ENCODE data around the gene PSMA6.

Gene PSMA6

DNA sequence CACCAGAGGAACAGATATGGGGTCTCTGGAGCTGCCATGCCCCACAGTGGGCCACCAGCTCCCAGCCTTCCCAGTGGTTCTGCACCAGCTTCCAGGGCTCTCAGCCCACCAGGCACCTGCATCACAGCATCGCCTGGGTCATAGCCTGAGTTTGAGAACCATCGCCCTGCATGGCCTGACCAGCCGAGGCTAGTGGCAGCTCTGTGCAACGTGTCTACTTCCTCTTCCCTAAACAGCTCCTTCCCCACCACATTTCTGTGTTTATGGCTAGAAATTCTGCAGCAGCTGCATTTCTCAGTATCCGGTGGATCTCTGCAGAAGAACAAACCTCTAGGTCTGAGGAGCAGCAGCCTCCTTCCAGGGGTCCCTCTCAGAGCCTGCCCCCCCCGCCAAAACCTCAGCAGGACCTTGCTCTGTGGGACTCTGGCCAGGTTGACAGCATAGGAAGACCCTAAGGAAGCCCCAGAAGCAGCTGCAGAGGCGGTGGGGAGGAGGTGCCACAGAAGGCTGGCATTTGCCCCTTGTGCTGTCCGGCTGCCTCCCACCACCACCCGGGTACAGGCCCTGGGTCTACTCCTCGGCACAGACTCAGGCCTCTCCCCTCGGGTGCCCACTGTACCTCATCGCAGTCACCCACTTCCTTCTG, 47.7 kb downstream of the PSMA6 start:
- TF ChIP-seq, protein P1, sequence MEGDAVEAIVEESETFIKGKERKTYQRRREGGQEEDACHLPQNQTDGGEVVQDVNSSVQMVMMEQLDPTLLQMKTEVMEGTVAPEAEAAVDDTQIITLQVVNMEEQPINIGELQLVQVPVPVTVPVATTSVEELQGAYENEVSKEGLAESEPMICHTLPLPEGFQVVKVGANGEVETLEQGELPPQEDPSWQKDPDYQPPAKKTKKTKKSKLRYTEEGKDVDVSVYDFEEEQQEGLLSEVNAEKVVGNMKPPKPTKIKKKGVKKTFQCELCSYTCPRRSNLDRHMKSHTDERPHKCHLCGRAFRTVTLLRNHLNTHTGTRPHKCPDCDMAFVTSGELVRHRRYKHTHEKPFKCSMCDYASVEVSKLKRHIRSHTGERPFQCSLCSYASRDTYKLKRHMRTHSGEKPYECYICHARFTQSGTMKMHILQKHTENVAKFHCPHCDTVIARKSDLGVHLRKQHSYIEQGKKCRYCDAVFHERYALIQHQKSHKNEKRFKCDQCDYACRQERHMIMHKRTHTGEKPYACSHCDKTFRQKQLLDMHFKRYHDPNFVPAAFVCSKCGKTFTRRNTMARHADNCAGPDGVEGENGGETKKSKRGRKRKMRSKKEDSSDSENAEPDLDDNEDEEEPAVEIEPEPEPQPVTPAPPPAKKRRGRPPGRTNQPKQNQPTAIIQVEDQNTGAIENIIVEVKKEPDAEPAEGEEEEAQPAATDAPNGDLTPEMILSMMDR (IDR thresholded peaks at IDR 0.05; ENCODE audit: control extremely low read depth, extremely low read depth, low read depth, missing control alignments), result no peak
- DNase-seq (ENCODE audit: extremely low spot score), result peak; percentile 60
- POLR2A ChIA-PET, result interaction anchor here (0.9 to 1.6 kb wide), 2 partner anchors 62 to 64 kb away, joined by 3 to 8 read pairs; partner anchors contain the start of gene NFKBIA
- CTCF ChIA-PET, result interaction anchor here (0.9 to 1.5 kb wide), 7 partner anchors 10 to 199 kb away, joined by 3 to 6 read pairs (median 4); no protein-coding TSS in a partner anchor

DNA sequence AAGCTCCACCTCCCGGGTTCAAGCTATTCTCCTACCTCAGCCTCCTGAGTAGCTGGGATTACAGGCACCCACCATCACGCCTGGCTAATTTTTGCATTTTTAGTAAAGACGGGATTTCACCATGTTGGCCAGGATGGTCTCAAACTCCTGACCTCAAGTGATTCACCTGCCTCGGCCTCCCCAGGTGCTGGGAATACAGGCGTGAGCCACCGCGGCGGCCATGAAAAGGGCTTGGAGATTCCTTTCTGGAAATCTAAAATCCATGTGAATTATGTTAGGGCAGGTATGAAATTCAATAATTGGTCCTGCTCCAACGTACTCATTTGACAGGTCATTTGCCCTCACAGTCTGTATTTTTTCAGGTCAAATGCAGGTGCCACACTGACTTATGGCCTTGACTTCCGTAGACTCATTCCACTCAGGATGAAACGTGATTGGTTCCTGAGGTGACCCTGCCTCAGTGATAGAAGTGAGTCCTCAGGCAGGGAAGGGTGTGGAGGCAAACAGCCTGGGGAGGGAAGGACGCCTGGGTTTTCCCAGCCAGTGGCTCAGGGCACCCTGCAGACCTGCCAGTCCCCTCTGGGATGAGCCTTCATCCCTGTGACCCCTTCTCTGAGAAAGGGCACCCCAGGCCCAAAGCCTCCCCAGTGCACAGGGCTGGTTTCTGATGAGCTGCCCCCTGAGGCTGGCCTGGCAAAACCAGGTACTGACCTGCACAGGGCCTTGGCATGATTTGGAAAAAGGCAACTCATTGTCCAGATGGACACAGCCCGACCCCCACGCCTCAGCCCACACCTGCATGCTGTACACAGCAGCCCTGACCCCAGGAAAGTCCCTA, 48.7 kb downstream of the PSMA6 start:
- ChIA-PET POLR2A (interaction anchor here (1.6 kb wide), 1 partner anchor 63 kb away, joined by 8 read pairs; the partner anchor contains the start of gene NFKBIA), CTCF (interaction anchor here (1.2 to 1.5 kb wide), 2 partner anchors 8 to 11 kb away, joined by 3 to 6 read pairs; no protein-coding TSS in a partner anchor)

DNA sequence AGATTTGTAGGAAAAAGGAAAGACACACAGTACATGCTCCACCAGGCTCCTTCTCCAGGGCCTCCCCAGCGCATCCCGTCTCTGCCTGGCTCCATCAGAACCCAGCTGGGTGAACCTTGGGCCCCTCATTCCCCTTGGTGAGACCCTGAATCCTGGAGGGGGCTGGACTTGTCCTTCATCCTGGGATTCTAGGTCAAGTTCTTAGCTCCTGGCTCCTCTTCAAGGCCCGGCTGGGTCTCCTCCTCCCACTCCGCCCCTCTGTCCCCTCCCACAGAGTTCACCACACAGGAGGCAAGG, 49.2 kb downstream of the PSMA6 start:
- peak; percentile 17 for DNase-seq (ENCODE audit: extremely low spot score)
- TF ChIP-seq, protein P1 (IDR thresholded peaks at IDR 0.05; ENCODE audit: control extremely low read depth, extremely low read depth, low read depth, missing control alignments), result no peak
- POLR2A ChIA-PET, result no interaction called here
- CTCF ChIA-PET, result interaction anchor here (1.2 kb wide), 1 partner anchor 9 kb away, joined by 3 read pairs; no protein-coding TSS in a partner anchor

More for the DNA sequence above, 48.7 kb downstream of the PSMA6 start:
- no peak for DNase-seq (ENCODE audit: extremely low spot score)
- TF ChIP-seq, protein P1 (IDR thresholded peaks at IDR 0.05; ENCODE audit: control extremely low read depth, extremely low read depth, low read depth, missing control alignments), result no peak

DNA sequence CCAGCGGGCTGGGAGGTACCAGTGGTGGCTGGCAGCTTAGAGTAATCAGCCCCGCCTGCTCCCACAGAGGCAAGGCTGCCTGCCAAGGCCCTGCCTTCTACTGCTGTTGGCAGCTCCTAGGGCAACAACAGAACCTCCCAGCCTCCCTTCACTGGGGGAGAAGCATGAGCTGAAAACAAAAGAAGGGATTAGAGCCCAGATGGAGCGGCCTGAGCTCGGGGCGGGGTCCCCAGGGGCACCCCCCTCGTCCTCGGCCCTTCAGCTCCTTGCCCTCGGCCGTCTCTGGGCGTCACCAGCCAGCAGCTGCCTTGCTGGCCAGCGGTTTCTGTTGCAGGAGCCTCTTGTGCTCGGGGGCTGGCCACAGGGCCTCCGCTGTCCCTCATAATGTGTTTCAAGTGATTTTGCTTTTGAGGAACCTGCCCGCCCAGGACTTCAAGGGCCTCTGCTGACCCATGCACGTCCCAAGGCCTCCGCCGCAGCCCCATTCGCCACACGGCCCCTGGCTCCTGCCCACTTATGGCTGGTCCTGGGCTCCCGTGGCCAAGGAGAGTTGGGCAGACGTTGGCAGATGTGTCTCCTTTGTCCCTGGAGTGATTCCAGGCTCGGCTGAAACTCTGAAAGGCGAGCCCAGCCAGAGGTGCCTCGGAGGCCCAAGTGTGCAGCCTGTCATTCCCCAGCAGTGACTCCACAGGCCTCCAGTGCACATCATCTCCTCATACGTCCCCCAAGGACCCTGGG, 49.7 kb downstream of the PSMA6 start:
- POLR2A ChIA-PET, result no interaction called here
- TF ChIP-seq, protein P1 (IDR thresholded peaks at IDR 0.05; ENCODE audit: control extremely low read depth, extremely low read depth, low read depth, missing control alignments), result no peak
- no peak for DNase-seq (ENCODE audit: extremely low spot score)
- CTCF ChIA-PET, result interaction anchor here (1.2 kb wide), 1 partner anchor 9 kb away, joined by 3 read pairs; no protein-coding TSS in a partner anchor

DNA sequence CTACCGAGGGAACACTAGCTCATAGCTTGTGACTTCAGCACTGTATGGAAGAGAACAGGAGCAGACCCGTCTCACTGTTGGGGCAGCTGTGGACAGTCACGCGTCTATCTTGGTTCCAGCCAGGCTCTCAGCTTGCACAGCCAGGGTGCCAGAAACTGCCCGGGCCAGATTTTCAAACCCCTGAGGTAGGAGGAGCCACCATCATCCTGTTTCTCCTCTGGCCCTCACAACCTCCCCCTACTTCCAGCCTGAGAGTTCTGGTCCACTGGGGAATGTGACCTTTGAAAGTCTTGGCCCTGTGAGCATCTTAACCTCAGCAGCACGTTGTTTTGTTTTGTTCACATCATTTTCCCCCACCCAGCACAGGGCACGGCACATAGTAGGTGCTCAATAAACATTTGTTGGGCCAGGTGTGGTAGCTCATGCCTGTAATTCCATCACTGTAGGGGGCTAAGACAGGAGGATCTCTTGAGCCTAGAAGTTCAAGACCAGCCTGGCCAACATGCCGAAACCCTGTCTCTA, 50.4 kb downstream of the PSMA6 start:
- ChIA-PET CTCF (no interaction called here), POLR2A (no interaction called here)
- no peak for DNase-seq (ENCODE audit: extremely low spot score)
- TF ChIP-seq, protein P1 (IDR thresholded peaks at IDR 0.05; ENCODE audit: control extremely low read depth, extremely low read depth, low read depth, missing control alignments), result no peak

DNA sequence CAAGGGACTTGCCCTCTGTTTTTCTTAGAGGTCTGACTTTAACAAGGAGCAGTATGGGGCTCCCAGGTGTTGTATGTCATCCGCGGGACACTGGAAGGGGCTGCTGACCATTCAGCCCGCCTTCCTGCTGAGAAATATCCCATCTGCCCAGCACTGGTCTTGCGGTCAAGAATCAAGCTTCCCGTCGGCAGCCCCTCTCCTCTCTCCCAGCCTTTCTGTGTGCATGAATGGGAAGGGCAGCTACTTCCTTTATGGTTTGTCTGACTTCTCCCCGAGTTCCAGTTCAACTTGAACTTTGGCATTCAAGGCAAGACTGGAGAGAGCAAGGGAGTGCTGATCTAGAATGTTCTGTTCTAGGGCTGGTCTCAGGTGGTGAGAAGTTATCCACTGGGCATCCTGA, 51.5 kb downstream of the PSMA6 start:
- ChIA-PET CTCF (no interaction called here), POLR2A (no interaction called here)
- TF ChIP-seq, protein P1 (IDR thresholded peaks at IDR 0.05; ENCODE audit: control extremely low read depth, extremely low read depth, low read depth, missing control alignments), result no peak
- no peak for DNase-seq (ENCODE audit: extremely low spot score)

Data from GM10248 (cell line).